ENCODE measurements around the gene KCTD13. TPM values are rescaled to one million over a fixed set of nuclear protein-coding genes. Genes with fewer than 3 reads are reported as not detected.
"Not testable (repeated sequence)": the region's sequence is repeated elsewhere in the genome, so short reads cannot be mapped to it uniquely, and the experiment has no call there.

KCTD13 gene
- 3.2 and 3.9 TPM in 2 replicates for total RNA-seq (2014; rRNA removed; shearing (Covaris generic))

- in situ Hi-C loops (cut with HindIII; ENCODE audit: low sequenced_read_pairs): no loop called here
- DNase-seq (ENCODE audit: low spot score): peak; percentile 80
Measured at GRCh38 chr16:29925781-29926710, at the start of gene KCTD13. TSS of gene KCTD13 (minus strand) at chr16:29926226. CDS start at chr16:29926033, 193 bp downstream.

- DNase-seq (ENCODE audit: low spot score): no peak
- in situ Hi-C loops (cut with HindIII; ENCODE audit: low sequenced_read_pairs): no loop called here
Measured at GRCh38 chr16:29975134-29975538, 49.1 kb upstream of the KCTD13 start.

- in situ Hi-C loops (cut with HindIII; ENCODE audit: low sequenced_read_pairs): no loop called here
- no peak for DNase-seq (ENCODE audit: low spot score)
Measured at GRCh38 chr16:29974291-29975133, 48.5 kb upstream of the KCTD13 start.

GRCh38 chr16:29973384-29974246 lies 47.6 kb upstream of the KCTD13 start, which contains the start of gene TAOK2:
TSS of gene TAOK2 (plus strand) at chr16:29973868. CDS start at chr16:29977773, 3,905 bp downstream.
- in situ Hi-C loops (cut with HindIII; ENCODE audit: low sequenced_read_pairs): no loop called here
- DNase-seq (ENCODE audit: low spot score): peak; percentile 99

GRCh38 chr16:29972992-29973383 lies 47.0 kb upstream of the KCTD13 start:
- in situ Hi-C loops (cut with HindIII; ENCODE audit: low sequenced_read_pairs): no loop called here

GRCh38 chr16:29972500-29972899 lies 46.5 kb upstream of the KCTD13 start:
- DNase-seq (ENCODE audit: low spot score): no peak
- in situ Hi-C loops (cut with HindIII; ENCODE audit: low sequenced_read_pairs): no loop called here

More at GRCh38 chr16:29972992-29973383, 47.0 kb upstream of the KCTD13 start:
- DNase-seq (ENCODE audit: low spot score): no peak

- DNase-seq (ENCODE audit: low spot score): no peak
- in situ Hi-C loops (cut with HindIII; ENCODE audit: low sequenced_read_pairs): no loop called here
Measured at GRCh38 chr16:29971304-29971703, 45.3 kb upstream of the KCTD13 start.

GRCh38 chr16:29968205-29968604 lies 42.2 kb upstream of the KCTD13 start:
- in situ Hi-C loops (cut with HindIII; ENCODE audit: low sequenced_read_pairs): no loop called here
- DNase-seq (ENCODE audit: low spot score): no peak

- DNase-seq (ENCODE audit: low spot score): no peak
- in situ Hi-C loops (cut with HindIII; ENCODE audit: low sequenced_read_pairs): no loop called here
Measured at GRCh38 chr16:29963021-29963743, 37.2 kb upstream of the KCTD13 start.

- DNase-seq (ENCODE audit: low spot score): peak; percentile 36
- in situ Hi-C loops (cut with HindIII; ENCODE audit: low sequenced_read_pairs): no loop called here
Measured at GRCh38 chr16:29962344-29962994, 36.4 kb upstream of the KCTD13 start.

GRCh38 chr16:29961479-29962343 lies 35.7 kb upstream of the KCTD13 start, which contains the start of gene TMEM219:
TSS of gene TMEM219 (plus strand) at chr16:29962079. CDS start at chr16:29963144, 1,065 bp downstream.
- DNase-seq (ENCODE audit: low spot score): peak; percentile 90
- in situ Hi-C loops (cut with HindIII; ENCODE audit: low sequenced_read_pairs): no loop called here

- in situ Hi-C loops (cut with HindIII; ENCODE audit: low sequenced_read_pairs): no loop called here
- no peak for DNase-seq (ENCODE audit: low spot score)
Measured at GRCh38 chr16:29961127-29961478, 35.1 kb upstream of the KCTD13 start.

GRCh38 chr16:29959821-29960220 lies 33.8 kb upstream of the KCTD13 start:
- in situ Hi-C loops (cut with HindIII; ENCODE audit: low sequenced_read_pairs); DNase-seq (ENCODE audit: low spot score): not testable (repeated sequence)

- in situ Hi-C loops (cut with HindIII; ENCODE audit: low sequenced_read_pairs): no loop called here
Measured at GRCh38 chr16:29959293-29959692, 33.3 kb upstream of the KCTD13 start.

GRCh38 chr16:29958756-29959155 lies 32.7 kb upstream of the KCTD13 start:
- no peak for DNase-seq (ENCODE audit: low spot score)
- in situ Hi-C loops (cut with HindIII; ENCODE audit: low sequenced_read_pairs): no loop called here

More at GRCh38 chr16:29959293-29959692, 33.3 kb upstream of the KCTD13 start:
- no peak for DNase-seq (ENCODE audit: low spot score)

- no peak for DNase-seq (ENCODE audit: low spot score)
- in situ Hi-C loops (cut with HindIII; ENCODE audit: low sequenced_read_pairs): no loop called here
Measured at GRCh38 chr16:29951625-29952365, 25.8 kb upstream of the KCTD13 start.
